ENCODE data around the gene WDFY1.

The WDFY1 gene

DNA sequence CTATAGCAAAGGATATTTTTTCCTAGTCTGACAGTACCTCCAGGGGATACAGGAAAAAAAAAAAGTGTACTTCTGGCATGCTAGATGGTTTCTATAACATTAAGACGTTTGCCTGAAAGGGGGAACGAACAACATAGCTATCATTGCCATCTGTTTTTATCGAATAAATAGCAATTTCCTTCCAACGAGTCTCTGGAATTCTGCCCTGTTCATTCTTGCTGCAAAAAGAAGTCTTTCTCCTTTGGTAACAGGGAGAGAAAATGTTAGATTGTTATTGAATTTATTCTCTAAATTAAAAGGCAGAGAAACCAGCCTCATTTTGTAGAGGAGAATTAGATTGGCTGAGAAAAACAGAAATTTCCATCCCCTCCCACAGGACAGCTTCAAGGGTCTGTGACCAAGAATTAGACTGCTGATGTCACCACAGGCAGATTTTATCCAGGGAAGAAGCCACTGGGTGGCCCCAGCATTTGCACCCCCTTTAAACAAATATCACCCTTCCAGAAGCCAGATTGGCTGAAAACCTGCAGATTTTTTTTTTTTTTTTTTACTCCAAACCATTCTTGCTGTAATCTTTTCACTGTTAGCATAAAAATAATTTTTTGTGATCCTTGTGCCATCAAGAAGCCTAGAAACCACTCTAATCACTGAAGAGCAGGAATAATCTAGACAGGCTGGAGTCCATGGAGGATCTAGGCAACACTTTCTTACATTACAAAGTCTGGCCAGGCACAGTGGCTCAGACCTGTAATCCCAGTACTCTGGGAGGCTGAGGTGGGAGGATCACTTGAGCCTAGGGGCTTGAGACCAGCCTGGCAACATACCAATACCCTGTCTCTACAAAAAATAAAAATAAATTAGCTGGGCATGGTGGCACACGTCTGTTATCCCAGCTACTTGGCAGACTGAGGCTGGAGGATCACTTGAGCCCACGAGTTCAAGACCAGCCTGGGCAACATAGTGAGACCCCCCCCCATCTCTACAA, 12.0 kb downstream of the WDFY1 start:
- WGBS, 2 experiments, result 92 to 93% methylated on average over 6 of the region's 6 CpGs
- H3K27ac ChIP-seq (ENCODE audit: insufficient read depth, low read depth, low read length, poor library complexity, severe bottlenecking), result no peak overlapping the region
- no peaks in the 10 kb centered on the region for H3K9me3 ChIP-seq (ENCODE audit: control insufficient read depth, low read length)
- peaks cover 3% of the 10 kb centered on the region for H3K4me1 ChIP-seq (ENCODE audit: control insufficient read depth, insufficient read depth, low read length)
- H3K36me3 ChIP-seq (ENCODE audit: control insufficient read depth, insufficient read depth, low read length), result no peaks in the 10 kb centered on the region
- H3K4me3 ChIP-seq (ENCODE audit: insufficient read depth, low read depth, low read length), result no peak overlapping the region
- no peaks in the 10 kb centered on the region for H3K27me3 ChIP-seq (ENCODE audit: control insufficient read depth, insufficient read depth, low read length, poor library complexity, severe bottlenecking)

DNA sequence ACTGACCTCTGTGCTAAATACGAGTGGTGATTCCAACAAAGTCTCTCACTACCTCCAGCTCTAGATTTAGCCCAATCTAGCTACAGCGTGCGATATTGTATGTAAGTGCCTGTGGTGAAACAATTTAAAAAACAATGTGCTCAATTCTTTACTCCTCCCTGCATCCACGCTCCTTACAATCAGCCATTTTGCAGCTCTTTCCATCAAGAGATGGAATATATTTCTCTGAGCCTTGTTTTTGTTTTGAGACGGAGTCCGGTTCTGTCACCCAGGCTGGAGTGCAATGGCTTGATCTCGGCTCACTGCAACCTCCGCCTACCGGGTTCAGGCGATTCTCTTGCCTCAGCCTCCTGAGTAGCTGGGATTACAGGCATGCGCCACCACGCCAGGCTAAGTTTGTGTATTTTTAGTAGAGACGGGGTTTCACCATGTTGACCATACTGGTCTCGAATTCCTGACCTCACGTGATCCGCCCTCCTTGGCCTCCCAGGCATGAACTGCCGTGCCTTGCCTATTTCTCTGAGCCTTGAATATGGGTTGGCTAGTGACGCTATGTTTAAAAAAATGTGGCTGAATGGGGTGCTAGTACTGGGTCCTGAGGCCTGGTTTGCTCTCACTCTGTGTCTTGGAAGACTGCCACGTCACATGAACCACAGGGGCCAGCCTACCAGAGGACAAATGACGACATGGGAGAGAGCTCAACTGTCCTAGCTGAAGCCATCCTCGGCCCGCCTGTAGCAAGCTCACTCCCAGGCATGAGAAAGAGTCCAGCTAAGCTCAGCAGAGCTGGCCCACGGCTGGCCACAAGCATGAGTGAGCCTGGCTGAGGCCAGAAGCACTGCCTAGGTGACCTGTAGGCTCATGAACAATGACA, 14.8 kb downstream of the WDFY1 start:
- 82 to 86% methylated on average over 22 to 23 of the region's 23 CpGs for WGBS, 2 experiments
- Histone ChIP-seq H3K4me1 (ENCODE audit: control insufficient read depth, insufficient read depth, low read length) (no peaks in the 10 kb centered on the region), H3K36me3 (ENCODE audit: control insufficient read depth, insufficient read depth, low read length) (no peaks in the 10 kb centered on the region), H3K4me3 (ENCODE audit: insufficient read depth, low read depth, low read length) (no peak overlapping the region), H3K27me3 (ENCODE audit: control insufficient read depth, insufficient read depth, low read length, poor library complexity, severe bottlenecking) (no peaks in the 10 kb centered on the region), H3K9me3 (ENCODE audit: control insufficient read depth, low read length) (no peaks in the 10 kb centered on the region), H3K27ac (ENCODE audit: insufficient read depth, low read depth, low read length, poor library complexity, severe bottlenecking) (no peak overlapping the region)

DNA sequence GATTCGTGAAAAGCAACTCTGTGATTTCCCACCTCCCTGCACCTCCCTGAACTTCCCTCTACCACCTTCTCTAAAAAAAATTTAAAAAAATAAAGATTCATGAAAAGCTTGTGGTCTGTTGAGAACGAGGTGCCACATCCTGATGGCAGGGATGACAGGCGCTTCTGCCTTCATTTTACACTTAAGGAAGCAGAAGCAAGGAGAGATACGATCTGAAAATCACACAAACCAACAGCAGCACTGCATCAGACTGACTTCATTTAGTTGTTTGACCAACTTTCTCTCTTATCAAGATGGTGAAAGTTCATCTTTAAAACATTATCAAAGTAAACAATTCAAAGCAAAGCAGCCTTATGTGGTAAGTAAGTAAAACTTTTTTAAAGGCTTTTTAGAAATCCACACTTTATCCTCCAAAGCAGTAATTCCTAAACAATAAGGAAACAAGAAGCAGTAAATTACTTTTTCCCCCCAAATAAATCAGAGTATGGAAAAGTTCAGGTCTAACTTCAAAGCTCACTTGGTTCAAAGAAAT, 15.5 kb downstream of the WDFY1 start:
- no peak overlapping the region for H3K4me3 ChIP-seq (ENCODE audit: insufficient read depth, low read depth, low read length)
- H3K9me3 ChIP-seq (ENCODE audit: control insufficient read depth, low read length), result no peaks in the 10 kb centered on the region
- no peaks in the 10 kb centered on the region for H3K36me3 ChIP-seq (ENCODE audit: control insufficient read depth, insufficient read depth, low read length)
- H3K27me3 ChIP-seq (ENCODE audit: control insufficient read depth, insufficient read depth, low read length, poor library complexity, severe bottlenecking), result no peaks in the 10 kb centered on the region
- no peaks in the 10 kb centered on the region for H3K4me1 ChIP-seq (ENCODE audit: control insufficient read depth, insufficient read depth, low read length)
- H3K27ac ChIP-seq (ENCODE audit: insufficient read depth, low read depth, low read length, poor library complexity, severe bottlenecking), result no peak overlapping the region
- 90 to 98% methylated on average over 4 of the region's 4 CpGs for WGBS, 2 experiments

DNA sequence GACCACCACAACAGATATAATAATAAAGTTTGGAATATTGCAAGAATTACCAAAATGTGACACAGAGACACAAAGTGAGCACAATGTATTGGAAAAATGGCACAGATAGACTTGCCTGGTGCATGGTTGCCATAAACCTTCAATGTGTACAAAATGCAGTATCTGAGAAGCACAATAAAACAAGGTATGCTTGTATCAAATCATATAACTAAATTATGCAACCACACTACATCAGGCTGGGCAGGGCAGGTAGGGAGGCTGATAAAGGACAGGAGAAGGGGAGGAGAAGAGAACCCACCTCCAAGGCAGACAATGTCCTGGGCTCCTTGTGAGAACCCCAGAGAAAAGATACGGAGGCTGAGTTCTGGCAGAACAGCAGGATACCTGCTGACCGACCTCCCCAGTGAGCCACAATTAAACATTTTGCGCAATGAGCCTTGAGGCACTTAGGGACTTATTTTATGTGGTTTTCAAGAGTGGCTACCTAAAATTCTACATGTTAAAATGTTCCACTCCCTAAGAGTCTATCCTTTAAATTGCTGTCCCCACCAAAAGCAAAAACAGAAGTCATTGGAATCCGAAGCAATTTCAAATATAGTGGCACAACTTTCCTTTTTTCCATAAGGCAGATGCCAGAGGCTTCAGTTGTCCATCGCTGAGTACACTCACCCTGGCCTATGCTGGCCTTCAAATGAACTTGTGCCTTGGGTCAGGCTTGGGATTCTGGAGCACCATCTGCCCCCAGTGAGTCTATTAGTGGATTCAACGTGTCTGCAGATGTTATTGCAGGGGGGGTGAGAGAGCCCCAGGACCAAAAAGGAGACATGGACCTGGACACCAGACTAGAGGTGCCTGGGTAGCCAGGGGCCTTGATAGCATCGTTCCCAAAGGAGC, 16.8 kb downstream of the WDFY1 start:
- Histone ChIP-seq H3K4me3 (ENCODE audit: insufficient read depth, low read depth, low read length) (no peak overlapping the region), H3K36me3 (ENCODE audit: control insufficient read depth, insufficient read depth, low read length) (no peaks in the 10 kb centered on the region), H3K4me1 (ENCODE audit: control insufficient read depth, insufficient read depth, low read length) (no peaks in the 10 kb centered on the region), H3K9me3 (ENCODE audit: control insufficient read depth, low read length) (no peaks in the 10 kb centered on the region), H3K27me3 (ENCODE audit: control insufficient read depth, insufficient read depth, low read length, poor library complexity, severe bottlenecking) (no peaks in the 10 kb centered on the region), H3K27ac (ENCODE audit: insufficient read depth, low read depth, low read length, poor library complexity, severe bottlenecking) (no peak overlapping the region)
- 92 to 94% methylated on average over 7 of the region's 7 CpGs for WGBS, 2 experiments

DNA sequence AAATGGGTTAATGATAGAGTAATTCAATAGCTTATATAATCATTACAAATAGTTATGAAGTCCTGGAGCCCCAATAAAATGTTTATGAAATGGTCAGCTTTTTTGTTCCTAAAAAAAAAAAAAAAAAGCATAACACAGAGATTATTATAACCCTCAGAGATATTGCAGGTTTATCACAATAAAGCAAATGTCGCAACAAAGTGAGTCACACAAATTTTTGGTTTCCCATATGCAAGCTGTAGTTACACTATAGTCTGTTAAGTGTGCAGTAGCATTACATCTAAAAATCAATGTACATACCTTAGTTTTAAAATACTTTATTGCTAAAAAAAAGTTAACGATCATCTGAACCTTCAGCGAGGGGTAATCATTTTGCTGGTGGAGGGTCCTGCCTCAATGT, 20.0 kb downstream of the WDFY1 start:
- Histone ChIP-seq H3K9me3 (ENCODE audit: control insufficient read depth, low read length) (no peaks in the 10 kb centered on the region), H3K4me1 (ENCODE audit: control insufficient read depth, insufficient read depth, low read length) (no peaks in the 10 kb centered on the region), H3K27ac (ENCODE audit: insufficient read depth, low read depth, low read length, poor library complexity, severe bottlenecking) (no peak overlapping the region), H3K27me3 (ENCODE audit: control insufficient read depth, insufficient read depth, low read length, poor library complexity, severe bottlenecking) (no peaks in the 10 kb centered on the region), H3K4me3 (ENCODE audit: insufficient read depth, low read depth, low read length) (no peak overlapping the region), H3K36me3 (ENCODE audit: control insufficient read depth, insufficient read depth, low read length) (no peaks in the 10 kb centered on the region)
- 94 to 97% methylated on average over 3 of the region's 3 CpGs for WGBS, 2 experiments

DNA sequence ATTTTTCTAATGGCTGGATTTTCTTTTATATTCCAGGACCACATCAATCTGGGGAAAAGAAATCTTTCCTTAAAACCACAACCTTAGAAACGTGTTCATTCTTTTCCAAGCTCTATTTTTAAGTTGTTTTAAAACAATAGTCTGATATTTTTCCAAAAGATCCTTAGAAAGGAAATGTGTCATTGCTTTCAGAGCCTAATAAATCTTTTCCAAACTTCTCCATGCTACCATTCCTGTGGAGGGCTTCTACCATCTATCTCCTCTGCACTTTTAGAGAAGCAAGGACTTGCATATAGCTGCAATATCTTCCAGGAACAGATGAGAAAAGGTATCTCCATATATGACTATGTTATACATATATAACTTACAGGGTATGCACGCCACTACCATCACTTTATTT, 21.2 kb downstream of the WDFY1 start:
- no peak overlapping the region for H3K4me3 ChIP-seq (ENCODE audit: insufficient read depth, low read depth, low read length)
- no peaks in the 10 kb centered on the region for H3K27me3 ChIP-seq (ENCODE audit: control insufficient read depth, insufficient read depth, low read length, poor library complexity, severe bottlenecking)
- H3K4me1 ChIP-seq (ENCODE audit: control insufficient read depth, insufficient read depth, low read length), result no peaks in the 10 kb centered on the region
- H3K27ac ChIP-seq (ENCODE audit: insufficient read depth, low read depth, low read length, poor library complexity, severe bottlenecking), result no peak overlapping the region
- 94 to 97% methylated on average over 1 to 2 of the region's 2 CpGs for WGBS, 2 experiments
- no peaks in the 10 kb centered on the region for H3K9me3 ChIP-seq (ENCODE audit: control insufficient read depth, low read length)
- no peaks in the 10 kb centered on the region for H3K36me3 ChIP-seq (ENCODE audit: control insufficient read depth, insufficient read depth, low read length)

DNA sequence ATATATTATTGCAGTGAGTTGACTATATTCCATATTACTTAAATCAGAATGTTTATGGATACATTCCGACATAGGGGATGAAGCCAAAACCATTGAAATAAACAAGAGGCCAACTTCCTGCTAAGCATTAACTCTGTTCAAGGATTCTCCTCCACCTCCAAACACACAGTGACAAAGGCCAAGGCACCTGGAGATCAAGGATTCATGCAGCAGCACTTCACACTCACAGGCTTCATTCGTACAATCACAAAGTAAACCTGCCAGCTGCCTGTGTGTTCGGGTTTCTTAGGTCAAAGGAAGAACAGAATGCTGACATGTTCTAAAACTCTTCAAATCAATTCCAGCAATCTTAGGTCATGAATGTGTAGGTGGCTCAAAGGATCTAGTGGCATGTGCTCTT, 22.8 kb downstream of the WDFY1 start:
- 87 to 93% methylated on average over 3 of the region's 3 CpGs for WGBS, 2 experiments
- no peaks in the 10 kb centered on the region for H3K9me3 ChIP-seq (ENCODE audit: control insufficient read depth, low read length)
- no peaks in the 10 kb centered on the region for H3K4me1 ChIP-seq (ENCODE audit: control insufficient read depth, insufficient read depth, low read length)
- no peak overlapping the region for H3K4me3 ChIP-seq (ENCODE audit: insufficient read depth, low read depth, low read length)
- no peak overlapping the region for H3K27ac ChIP-seq (ENCODE audit: insufficient read depth, low read depth, low read length, poor library complexity, severe bottlenecking)
- H3K27me3 ChIP-seq (ENCODE audit: control insufficient read depth, insufficient read depth, low read length, poor library complexity, severe bottlenecking), result no peaks in the 10 kb centered on the region
- no peaks in the 10 kb centered on the region for H3K36me3 ChIP-seq (ENCODE audit: control insufficient read depth, insufficient read depth, low read length)

DNA sequence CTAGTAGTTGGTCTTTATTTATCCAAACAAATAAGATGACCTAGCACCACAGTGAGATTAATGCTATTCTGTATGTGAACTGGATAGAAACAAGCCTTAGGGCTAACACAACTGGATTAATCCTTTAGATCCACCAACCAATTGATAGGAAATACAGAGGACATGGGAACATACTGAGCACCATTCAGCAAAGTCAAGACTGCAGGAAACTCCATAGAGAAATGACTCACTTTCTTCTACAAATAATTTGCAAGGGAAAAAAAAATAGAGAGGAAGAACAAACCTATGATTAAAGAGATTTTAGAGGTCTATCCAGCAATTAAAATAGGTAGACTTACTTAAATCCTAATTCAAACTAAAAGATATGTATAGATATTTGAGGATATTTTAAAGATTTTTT, 23.9 kb downstream of the WDFY1 start:
- Histone ChIP-seq H3K27ac (ENCODE audit: insufficient read depth, low read depth, low read length, poor library complexity, severe bottlenecking) (no peak overlapping the region), H3K9me3 (ENCODE audit: control insufficient read depth, low read length) (no peaks in the 10 kb centered on the region), H3K36me3 (ENCODE audit: control insufficient read depth, insufficient read depth, low read length) (no peaks in the 10 kb centered on the region), H3K27me3 (ENCODE audit: control insufficient read depth, insufficient read depth, low read length, poor library complexity, severe bottlenecking) (no peaks in the 10 kb centered on the region), H3K4me3 (ENCODE audit: insufficient read depth, low read depth, low read length) (no peak overlapping the region), H3K4me1 (ENCODE audit: control insufficient read depth, insufficient read depth, low read length) (no peaks in the 10 kb centered on the region)

DNA sequence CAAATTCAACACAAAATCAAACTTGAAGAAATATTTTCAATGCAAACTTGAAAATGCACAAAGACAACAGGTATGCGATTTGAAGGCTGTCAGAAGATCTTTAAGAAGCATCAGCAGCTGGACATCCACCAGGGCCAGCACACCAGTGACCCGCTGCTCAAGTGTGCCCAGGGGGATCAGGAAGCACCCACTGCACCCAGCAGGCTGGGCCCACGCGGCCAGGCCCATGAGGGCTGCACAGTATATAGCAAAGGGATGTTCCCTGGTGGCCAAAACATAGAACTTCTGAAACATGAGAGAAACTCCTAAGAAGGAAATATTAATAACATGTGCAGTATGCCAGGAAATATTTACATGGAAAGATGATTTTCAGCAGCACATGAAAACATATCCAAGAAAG, 25.0 kb downstream of the WDFY1 start:
- no peaks in the 10 kb centered on the region for H3K36me3 ChIP-seq (ENCODE audit: control insufficient read depth, insufficient read depth, low read length)
- WGBS, 2 experiments, result 93 to 95% methylated on average over 4 of the region's 4 CpGs

More for the DNA sequence above, 25.0 kb downstream of the WDFY1 start:
- H3K27me3 ChIP-seq (ENCODE audit: control insufficient read depth, insufficient read depth, low read length, poor library complexity, severe bottlenecking), result no peaks in the 10 kb centered on the region
- no peak overlapping the region for H3K4me3 ChIP-seq (ENCODE audit: insufficient read depth, low read depth, low read length)
- no peak overlapping the region for H3K27ac ChIP-seq (ENCODE audit: insufficient read depth, low read depth, low read length, poor library complexity, severe bottlenecking)
- no peaks in the 10 kb centered on the region for H3K4me1 ChIP-seq (ENCODE audit: control insufficient read depth, insufficient read depth, low read length)
- no peaks in the 10 kb centered on the region for H3K9me3 ChIP-seq (ENCODE audit: control insufficient read depth, low read length)

Data from ectodermal cell (in vitro differentiated cells).